ENCODE results near the gene ATAD1. TPM values are rescaled to one million over a fixed set of nuclear protein-coding genes. Genes with fewer than 3 reads are reported as not detected.

Gene ATAD1
- 46.9 and 48.3 TPM in 2 replicates for total RNA-seq

DNA sequence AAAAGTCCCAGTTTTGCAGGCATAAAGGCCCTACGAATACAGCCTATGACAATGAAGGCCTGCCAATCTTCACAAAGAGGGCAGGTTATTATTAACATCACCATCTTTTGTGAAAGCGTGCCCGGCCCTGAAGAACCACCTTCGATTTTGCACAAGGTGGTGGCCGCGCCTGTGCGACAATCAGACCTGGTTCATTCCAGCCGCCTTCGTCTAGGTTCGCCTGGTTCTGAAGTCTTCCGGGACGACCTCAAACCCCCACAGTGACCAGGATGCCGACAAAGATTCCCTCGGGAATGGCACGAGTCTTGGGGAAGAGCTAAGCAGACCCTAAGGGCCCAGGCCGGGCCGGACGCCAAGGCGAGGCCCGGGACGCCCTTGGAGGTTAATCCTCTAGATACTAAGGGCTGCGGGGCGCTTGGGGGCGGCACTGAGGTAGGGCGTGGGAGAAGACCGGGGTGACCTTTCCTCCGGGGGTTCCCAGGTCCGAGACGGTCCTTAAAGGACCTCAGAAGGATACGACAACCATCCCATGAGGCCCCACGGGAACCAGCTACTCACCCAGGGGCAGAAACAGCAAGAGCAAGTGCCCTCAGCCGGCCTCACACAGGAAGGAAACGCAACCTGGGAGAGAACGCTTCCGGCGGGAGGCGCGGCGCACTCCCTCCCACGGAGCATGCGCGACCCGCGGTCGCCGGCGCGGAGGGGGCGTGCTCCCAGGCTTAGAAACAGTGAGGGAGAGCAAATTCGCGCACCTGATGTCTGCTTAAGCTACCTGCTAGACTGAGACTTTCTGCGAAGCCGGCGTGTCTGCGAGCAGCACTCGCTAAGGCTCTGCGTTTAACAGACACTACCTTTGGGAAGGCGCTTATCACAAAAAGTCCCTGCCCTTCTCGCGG, at the start of gene ATAD1:
Gene ATAD1, minus strand, starts transcription at position 618 of the 896 bp plus-strand sequence. CDS start 3,627 bp downstream, outside the sequence.

GRCh38 chr10:87863053-87863943, 45.3 kb upstream of the ATAD1 start, which contains the start of the genes KLLN and PTEN:
Gene KLLN, minus strand, starts transcription at chr10:87863533. Its CDS starts 1,046 bp downstream, at chr10:87862487.
Gene PTEN, plus strand, starts transcription at chr10:87863625. Its CDS starts 845 bp downstream, at chr10:87864470.

Small RNA genes within 50 kb of the gene (small RNA-seq; reads per million reads assigned to genes)
- not detected for gene RN7SL78P

Other genes with a start within 250 kb of the ATAD1 start
- 91.2 and 106 TPM in 2 replicates for gene PAPSS2, start 158.3 kb downstream of the ATAD1 start, total RNA-seq
- gene KLLN, start 45.3 kb upstream of the ATAD1 start, total RNA-seq = 0.39 and 0.54 TPM in 2 replicates
- 134 and 142 TPM in 2 replicates for gene PTEN, start 45.4 kb upstream of the ATAD1 start, total RNA-seq